H1 (cell line): ENCODE results near the gene POU6F2. TPM values are rescaled to one million over a fixed set of nuclear protein-coding genes. Genes with fewer than 3 reads are reported as not detected.

Experiments
- CBX8 ChIP-seq: fragments of 300-800, 300-1000 bp; sonication (generic); IDR thresholded peaks from 2 replicates; pipeline ENCODE4 v1.7.1; 2016; ENCODE audit warnings: low read depth, low read length, borderline replicate concordance
- CHD1 ChIP-seq: IDR thresholded peaks from 2 replicates; pipeline ENCODE4 v1.6.1; 2012; ENCODE audit warnings: low read depth, low read length, improper control_type of control experiment
- CHD2 ChIP-seq: IDR thresholded peaks from 2 replicates; pipeline ENCODE4 v1.6.1; 2012; ENCODE audit warnings: low read length, improper control_type of control experiment
- CREB1 ChIP-seq: IDR thresholded peaks from 2 replicates; pipeline ENCODE4 v1.6.1; 2012; ENCODE audit warnings: inconsistent platforms
- POLR2A ChIP-seq, 2 experiments: IDR thresholded peaks; 1 replicate in 1 of 2; 2 replicates in 1 of 2; pipeline ENCODE4 v1.6.1; 2011; ENCODE audit warnings: low read depth in 2 of 2, low read length in 2 of 2, mild to moderate bottlenecking in 2 of 2; ENCODE audit errors: control extremely low read depth in 1 of 2
- RAD21 ChIP-seq, 2 experiments: IDR thresholded peaks in 1 of 2; conservative IDR thresholded peaks in 1 of 2; 2 replicates each; pipeline ENCODE4 v1.6.1; 2011; ENCODE audit warnings: low read depth in 2 of 2, low read length in 2 of 2, improper control_type of control experiment in 1 of 2, inconsistent platforms in 1 of 2, mild to moderate bottlenecking in 1 of 2, moderate library complexity in 1 of 2
- SUZ12 ChIP-seq: fragments of 200-600 bp; sonication (generic); IDR thresholded peaks from 2 replicates; pipeline ENCODE4 v1.6.1; 2012; ENCODE audit warnings: mild to moderate bottlenecking, inconsistent platforms, low read length, moderate library complexity, mixed read lengths
- polyA plus RNA-seq, 7 experiments: library from polyadenylated mRNA; depleted of rRNA in 3 of 7; stranded (reverse) in 5 of 7; unstranded in 2 of 7; fragments of >200 nt in 5 of 7; fragments of 200-250 nt in 2 of 7; gene quantifications; 1 replicate in 5 of 7; 2 replicates in 1 of 7; 4 replicates in 1 of 7; pipeline versions ENCODE4 v1.2.1 to v1.2.3, GENCODE V29; 2011 to 2013; ENCODE audit warnings: missing spikeins in 2 of 7, mixed read lengths in 2 of 7
- total RNA-seq: library from RNA; stranded (reverse); fragmentation: NEBNext Ultra II Directional; extraction: Animal tissue kit (Norgen Biotek cat#: 25700); gene quantifications from 2 replicates; pipeline ENCODE4 v1.2.1, GENCODE V29; 2021
- TF ChIP-seq, protein P1 (sequence below): fragments of 300-600 bp; sonication (generic); IDR thresholded peaks from 2 replicates; pipeline ENCODE4 v1.7.1; 2012; ENCODE audit warnings: low read length, moderate library complexity, mild to moderate bottlenecking, inconsistent platforms; ENCODE audit not compliant: insufficient replicate concordance

Gene POU6F2
- total and polyA plus RNA-seq, 2 of the 8 experiments (the other 6 are each of a cell fraction or from before 2014, with no cell fraction given), result 1.1 to 2.0 TPM

GRCh38 chr7:39293056-39293823 lies 315.5 kb downstream of the POU6F2 start (continued):
- TF ChIP-seq CHD2 (no peak), SUZ12 (no peak), CREB1 (no peak), CBX8 (no peak), CHD1 (no peak), POLR2A (IDR thresholded peaks at IDR 0.05; ENCODE audit: control extremely low read depth in 1 of 2, low read depth in 2 of 2, low read length in 2 of 2) (no peak), RAD21 (IDR thresholded peaks at IDR 0.05 in 1 of 2, conservative IDR thresholded peaks at IDR 0.05 in 1 of 2; ENCODE audit: low read depth in 2 of 2, low read length in 2 of 2) (no peak)
- TF ChIP-seq, protein P1, sequence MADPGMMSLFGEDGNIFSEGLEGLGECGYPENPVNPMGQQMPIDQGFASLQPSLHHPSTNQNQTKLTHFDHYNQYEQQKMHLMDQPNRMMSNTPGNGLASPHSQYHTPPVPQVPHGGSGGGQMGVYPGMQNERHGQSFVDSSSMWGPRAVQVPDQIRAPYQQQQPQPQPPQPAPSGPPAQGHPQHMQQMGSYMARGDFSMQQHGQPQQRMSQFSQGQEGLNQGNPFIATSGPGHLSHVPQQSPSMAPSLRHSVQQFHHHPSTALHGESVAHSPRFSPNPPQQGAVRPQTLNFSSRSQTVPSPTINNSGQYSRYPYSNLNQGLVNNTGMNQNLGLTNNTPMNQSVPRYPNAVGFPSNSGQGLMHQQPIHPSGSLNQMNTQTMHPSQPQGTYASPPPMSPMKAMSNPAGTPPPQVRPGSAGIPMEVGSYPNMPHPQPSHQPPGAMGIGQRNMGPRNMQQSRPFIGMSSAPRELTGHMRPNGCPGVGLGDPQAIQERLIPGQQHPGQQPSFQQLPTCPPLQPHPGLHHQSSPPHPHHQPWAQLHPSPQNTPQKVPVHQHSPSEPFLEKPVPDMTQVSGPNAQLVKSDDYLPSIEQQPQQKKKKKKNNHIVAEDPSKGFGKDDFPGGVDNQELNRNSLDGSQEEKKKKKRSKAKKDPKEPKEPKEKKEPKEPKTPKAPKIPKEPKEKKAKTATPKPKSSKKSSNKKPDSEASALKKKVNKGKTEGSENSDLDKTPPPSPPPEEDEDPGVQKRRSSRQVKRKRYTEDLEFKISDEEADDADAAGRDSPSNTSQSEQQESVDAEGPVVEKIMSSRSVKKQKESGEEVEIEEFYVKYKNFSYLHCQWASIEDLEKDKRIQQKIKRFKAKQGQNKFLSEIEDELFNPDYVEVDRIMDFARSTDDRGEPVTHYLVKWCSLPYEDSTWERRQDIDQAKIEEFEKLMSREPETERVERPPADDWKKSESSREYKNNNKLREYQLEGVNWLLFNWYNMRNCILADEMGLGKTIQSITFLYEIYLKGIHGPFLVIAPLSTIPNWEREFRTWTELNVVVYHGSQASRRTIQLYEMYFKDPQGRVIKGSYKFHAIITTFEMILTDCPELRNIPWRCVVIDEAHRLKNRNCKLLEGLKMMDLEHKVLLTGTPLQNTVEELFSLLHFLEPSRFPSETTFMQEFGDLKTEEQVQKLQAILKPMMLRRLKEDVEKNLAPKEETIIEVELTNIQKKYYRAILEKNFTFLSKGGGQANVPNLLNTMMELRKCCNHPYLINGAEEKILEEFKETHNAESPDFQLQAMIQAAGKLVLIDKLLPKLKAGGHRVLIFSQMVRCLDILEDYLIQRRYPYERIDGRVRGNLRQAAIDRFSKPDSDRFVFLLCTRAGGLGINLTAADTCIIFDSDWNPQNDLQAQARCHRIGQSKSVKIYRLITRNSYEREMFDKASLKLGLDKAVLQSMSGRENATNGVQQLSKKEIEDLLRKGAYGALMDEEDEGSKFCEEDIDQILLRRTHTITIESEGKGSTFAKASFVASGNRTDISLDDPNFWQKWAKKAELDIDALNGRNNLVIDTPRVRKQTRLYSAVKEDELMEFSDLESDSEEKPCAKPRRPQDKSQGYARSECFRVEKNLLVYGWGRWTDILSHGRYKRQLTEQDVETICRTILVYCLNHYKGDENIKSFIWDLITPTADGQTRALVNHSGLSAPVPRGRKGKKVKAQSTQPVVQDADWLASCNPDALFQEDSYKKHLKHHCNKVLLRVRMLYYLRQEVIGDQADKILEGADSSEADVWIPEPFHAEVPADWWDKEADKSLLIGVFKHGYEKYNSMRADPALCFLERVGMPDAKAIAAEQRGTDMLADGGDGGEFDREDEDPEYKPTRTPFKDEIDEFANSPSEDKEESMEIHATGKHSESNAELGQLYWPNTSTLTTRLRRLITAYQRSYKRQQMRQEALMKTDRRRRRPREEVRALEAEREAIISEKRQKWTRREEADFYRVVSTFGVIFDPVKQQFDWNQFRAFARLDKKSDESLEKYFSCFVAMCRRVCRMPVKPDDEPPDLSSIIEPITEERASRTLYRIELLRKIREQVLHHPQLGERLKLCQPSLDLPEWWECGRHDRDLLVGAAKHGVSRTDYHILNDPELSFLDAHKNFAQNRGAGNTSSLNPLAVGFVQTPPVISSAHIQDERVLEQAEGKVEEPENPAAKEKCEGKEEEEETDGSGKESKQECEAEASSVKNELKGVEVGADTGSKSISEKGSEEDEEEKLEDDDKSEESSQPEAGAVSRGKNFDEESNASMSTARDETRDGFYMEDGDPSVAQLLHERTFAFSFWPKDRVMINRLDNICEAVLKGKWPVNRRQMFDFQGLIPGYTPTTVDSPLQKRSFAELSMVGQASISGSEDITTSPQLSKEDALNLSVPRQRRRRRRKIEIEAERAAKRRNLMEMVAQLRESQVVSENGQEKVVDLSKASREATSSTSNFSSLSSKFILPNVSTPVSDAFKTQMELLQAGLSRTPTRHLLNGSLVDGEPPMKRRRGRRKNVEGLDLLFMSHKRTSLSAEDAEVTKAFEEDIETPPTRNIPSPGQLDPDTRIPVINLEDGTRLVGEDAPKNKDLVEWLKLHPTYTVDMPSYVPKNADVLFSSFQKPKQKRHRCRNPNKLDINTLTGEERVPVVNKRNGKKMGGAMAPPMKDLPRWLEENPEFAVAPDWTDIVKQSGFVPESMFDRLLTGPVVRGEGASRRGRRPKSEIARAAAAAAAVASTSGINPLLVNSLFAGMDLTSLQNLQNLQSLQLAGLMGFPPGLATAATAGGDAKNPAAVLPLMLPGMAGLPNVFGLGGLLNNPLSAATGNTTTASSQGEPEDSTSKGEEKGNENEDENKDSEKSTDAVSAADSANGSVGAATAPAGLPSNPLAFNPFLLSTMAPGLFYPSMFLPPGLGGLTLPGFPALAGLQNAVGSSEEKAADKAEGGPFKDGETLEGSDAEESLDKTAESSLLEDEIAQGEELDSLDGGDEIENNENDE, result no peak
